ENCODE results near the gene TOP1.

The TOP1 gene

GRCh38 chr20:41037179-41037578 lies 8.6 kb downstream of the TOP1 start:
- no peak for DNase-seq (ENCODE audit: low read depth in 2 of 2)

DNA sequence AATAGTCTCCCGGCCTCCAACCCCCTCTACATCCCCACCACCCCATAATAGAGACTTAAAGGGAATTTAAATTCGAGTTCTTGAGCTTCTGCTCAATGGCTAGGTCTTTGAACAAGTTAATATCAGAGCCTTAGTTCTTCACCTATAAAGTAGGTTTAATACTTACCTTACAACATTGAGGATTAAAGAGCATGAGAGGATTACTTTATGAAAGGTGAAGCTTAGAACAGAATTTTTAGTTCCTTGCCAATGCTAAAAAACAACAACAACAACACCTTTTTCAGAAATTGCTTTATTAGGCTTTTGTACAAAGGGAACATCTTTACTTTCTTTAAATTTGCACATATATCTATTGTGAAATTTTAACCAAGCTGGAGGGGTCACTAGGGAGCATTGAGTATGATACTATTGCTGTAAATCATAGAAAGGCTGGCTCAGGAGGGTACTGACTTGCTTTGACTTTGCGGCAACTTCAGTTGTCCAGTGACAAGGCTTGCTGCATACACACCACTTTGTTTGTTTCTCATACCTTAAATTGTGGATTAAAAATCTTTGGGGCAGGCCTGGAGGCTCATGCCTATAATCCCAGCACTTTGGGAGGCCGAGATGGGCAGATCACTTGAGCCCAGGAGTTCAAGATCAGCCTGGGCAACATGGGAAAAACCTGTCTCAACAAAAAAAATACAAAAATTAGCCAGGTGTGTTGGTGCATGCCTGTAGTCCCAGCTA lies 9.7 kb downstream of the TOP1 start:
- DNase-seq (ENCODE audit: low read depth in 2 of 2): no peak

DNA sequence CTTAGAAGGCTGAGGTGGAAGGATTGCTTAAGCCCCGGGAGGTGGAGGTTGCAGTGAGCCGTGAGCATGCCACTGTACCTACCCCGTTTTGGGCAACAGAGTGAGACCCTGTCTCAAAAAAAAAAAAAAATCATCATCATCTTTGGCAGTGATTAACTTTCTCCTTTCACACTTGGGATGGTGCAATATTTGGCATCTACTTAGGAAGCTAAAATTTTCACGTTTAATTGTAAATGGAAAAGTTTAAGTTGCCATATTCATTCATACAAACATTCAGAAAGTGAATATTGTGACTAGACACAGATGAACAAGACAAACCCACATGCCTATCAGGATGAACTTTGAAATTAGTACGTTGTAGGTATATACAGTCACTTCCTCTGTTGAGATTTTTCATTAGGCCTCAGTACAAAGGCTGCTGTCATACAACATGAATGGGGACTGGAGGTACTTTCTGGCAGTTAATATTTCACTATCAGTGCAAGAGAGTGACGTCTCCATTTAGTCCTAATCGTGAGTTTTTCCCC lies 10.3 kb downstream of the TOP1 start:
- DNase-seq (ENCODE audit: low read depth in 2 of 2): no peak

DNA sequence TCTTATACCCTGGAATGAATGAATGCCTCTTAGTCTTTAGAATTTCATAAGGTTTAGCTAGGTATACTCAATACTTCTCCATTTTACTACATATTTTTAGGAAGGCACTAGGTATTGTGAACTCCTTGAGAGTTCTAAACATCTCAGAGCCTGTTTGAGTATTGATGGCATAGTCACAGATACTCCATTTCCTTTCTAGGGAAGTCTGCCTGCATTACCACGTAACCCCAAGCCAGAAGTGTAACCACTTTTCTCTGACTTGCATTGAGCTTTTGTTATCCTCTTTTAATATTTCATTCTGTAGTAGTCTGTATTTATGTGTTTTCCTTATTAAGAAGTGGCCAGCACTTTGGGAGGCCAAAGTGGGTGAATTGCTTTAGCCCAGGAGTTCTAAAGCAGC lies 12.2 kb downstream of the TOP1 start:
- no peak for DNase-seq (ENCODE audit: low read depth in 2 of 2)

DNA sequence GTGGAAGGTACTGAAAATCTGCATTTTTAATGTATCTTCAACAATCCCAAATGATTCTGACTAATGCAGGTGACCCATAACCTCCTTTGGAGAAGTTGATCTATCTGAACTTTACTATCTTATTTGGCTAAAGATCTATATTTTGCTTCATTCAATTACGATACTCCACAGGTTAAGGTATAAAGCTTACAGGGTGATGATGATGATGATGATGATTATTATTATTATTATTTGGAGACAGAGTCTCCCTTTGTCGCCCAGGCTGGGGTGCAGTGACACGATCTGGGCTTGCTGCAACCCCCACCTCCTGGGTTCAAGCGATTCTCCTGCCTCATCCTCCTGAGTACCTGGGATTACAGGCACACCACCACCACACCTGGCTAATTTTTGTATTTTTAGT lies 13.1 kb downstream of the TOP1 start:
- no peak for DNase-seq (ENCODE audit: low read depth in 2 of 2)

- DNase-seq (ENCODE audit: low read depth in 2 of 2): no peak
Observed at GRCh38 chr20:41044409-41045062, 15.9 kb downstream of the TOP1 start.

GRCh38 chr20:41045671-41046070 lies 17.0 kb downstream of the TOP1 start:
- DNase-seq (ENCODE audit: low read depth in 2 of 2): no peak

GRCh38 chr20:41046716-41047115 lies 18.1 kb downstream of the TOP1 start:
- no peak for DNase-seq (ENCODE audit: low read depth in 2 of 2)

GRCh38 chr20:41047279-41047974 lies 18.8 kb downstream of the TOP1 start:
- no peak for DNase-seq (ENCODE audit: low read depth in 2 of 2)

DNA sequence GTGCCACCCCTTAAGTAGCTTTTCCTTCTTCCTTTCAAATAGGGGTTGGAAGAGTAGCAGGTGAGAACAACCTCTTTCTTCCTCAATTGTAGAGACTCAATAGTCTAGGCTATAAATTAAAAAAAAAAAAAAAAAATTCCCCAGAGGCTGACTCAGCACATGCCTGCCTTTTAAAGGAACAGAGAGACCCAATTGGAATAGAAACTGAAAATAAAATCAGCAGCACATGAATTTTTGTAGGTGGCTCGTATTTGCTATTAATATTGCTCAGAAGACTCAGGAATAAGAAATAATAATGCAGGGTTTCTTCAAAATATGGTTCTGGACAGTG lies 19.3 kb downstream of the TOP1 start:
- DNase-seq (ENCODE audit: low read depth in 2 of 2): no peak

GRCh38 chr20:41048461-41049301 lies 20.1 kb downstream of the TOP1 start:
- DNase-seq (ENCODE audit: low read depth in 2 of 2): no peak

DNA sequence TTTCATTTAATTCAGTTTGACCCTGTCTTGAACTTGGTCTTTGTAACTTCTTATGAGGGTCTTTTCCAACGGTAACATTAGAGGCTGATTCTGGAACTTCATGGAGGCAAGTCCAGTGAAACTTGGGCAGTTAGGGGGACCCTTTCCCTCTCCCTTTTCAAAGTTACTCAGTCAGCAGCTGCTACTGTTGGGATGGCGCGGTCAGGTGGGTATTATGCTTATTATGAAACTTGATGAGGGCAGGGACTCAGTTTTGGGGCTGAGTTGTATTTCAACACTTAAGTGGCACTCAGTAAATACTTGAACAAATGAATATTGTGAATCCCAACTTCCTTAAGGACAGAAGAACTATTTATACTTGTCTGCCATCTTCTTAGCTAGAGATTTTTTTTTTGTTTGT lies 20.8 kb downstream of the TOP1 start:
- no peak for DNase-seq (ENCODE audit: low read depth in 2 of 2)

GRCh38 chr20:41050361-41051008 lies 21.9 kb downstream of the TOP1 start:
- DNase-seq (ENCODE audit: low read depth in 2 of 2): no peak

GRCh38 chr20:41051009-41051825 lies 22.6 kb downstream of the TOP1 start:
- DNase-seq (ENCODE audit: low read depth in 2 of 2): no peak

DNA sequence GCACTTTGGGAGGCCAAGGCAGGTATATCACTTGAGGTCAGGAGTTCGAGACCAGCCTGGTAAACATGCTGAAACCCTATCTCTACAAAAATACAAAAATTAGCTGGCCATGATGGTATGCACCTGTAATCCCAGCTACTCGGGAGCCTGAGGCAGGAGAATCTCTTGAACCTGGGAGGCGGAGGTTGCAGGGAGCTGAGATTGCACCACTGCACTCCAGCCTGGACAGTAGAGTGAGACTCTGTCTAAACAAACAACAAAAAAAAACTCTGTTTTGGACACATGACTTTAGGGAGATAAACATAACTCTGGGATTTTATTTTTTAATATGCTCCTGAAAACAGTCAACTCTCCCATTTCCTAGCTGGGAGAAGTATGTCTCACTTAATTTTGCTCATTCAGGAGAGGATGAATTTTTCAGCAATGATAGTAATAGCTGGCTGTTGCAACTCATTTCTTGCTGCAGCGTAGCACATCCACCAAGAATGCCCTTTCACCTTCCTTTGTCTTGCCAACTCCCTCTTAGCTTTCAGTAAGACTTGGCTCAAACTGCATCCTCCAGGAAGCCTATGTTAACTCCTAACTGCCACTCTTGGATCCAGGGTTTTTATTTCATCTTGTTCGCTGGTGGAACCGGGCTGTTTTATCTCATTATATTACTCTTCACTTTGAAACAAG lies 24.3 kb downstream of the TOP1 start:
- DNase-seq (ENCODE audit: low read depth in 2 of 2): no peak

DNA sequence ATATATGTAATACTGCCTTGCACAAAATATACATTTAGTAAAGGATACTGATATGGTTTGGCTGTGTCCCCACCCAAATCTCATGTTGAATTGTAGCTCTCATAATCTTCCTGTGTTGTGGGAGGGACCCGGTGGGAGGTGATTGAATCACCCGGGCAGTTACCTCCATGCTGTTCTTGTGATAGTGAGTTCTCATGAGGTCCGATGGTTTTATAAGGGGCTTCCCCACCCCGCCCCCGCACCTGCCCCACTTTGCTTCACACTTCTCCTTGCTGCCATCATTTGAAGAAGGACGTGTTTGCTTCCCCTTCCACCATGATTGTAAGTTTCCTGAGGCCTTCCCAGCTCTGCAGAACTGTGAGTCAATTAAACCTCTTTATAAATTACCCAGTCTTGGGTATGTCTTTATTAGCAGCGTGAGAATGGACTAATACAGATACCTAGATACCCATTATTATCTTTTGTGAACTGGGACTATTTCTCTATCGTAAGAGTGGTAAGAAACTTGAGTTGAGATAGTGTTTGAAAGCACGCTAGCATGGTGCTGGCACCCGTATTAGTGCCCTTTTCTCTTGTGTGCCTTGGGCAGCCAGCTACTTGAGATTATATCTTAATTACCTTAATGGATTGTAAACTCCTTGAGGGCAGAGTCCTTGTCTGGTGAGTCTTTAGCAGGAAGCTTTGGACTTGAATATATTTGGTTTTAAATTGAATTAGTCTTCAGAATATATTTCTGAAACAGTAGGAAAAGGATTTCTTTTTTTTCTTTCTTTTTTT lies 25.6 kb downstream of the TOP1 start:
- DNase-seq (ENCODE audit: low read depth in 2 of 2): no peak

GRCh38 chr20:41054847-41055230 lies 26.2 kb downstream of the TOP1 start:
- DNase-seq (ENCODE audit: low read depth in 2 of 2): no peak

DNA sequence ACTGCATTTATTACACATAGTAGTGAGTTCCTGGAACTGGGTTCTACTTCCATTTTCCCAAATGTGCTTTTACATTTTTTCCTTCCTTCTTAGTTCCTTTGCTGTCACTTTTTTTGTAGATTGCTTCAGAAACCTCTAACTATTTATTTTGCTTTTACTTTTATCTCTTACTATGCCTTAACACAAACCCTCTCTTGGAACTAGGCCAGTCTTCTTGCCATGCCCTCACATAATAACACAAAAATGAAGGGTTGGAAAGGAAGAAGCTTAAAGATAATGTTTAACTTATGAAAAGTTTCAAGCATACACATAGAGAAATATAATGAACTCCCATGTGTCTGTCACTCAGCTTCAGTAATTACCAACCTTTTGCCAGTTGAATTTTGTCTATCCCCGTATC lies 27.1 kb downstream of the TOP1 start:
- DNase-seq (ENCODE audit: low read depth in 2 of 2): no peak

DNA sequence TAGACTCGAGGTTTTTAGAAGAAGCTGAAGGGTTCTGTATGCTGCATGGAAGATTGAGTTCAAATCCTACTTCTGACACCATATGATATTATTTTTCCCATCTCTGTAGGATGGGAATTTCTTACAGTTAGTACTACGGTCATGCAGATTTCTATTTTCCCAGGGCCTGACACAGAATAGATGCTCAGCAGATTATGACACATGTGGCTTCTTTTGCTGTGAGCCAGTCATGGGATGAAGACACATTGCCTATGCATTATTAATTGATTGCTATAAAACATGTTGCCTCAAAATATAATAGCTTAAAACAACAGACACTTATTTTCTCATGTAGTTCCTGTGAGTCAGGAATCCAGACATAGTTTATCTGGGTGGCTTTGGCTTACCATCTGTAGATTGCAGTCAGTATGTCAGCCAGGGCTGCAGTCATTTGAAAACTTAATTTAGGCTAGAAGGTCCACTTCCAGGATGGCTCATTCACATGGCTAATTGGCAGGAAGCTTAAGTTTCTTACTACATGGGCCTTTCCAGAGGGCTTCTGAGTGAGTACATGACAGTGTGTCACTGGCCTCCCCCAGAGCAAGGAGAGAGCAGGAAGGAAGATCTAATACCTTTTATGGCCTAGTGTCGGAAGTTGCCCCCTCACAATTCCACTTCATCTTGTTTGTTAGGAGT lies 29.5 kb downstream of the TOP1 start:
- DNase-seq (ENCODE audit: low read depth in 2 of 2): no peak

Data from stimulated activated CD8-positive, alpha-beta memory T cell treated with anti-CD3 and anti-CD28 coated beads, Interleukin-15, amount 100 ng/mL, for 4 hours (primary cell).